Naive B cell (primary cell): ENCODE results near the gene MPP4. TPM values are rescaled to one million over a fixed set of nuclear protein-coding genes. Genes with fewer than 3 reads are reported as not detected.

Experiments used
- ATAC-seq, 2 donors: fragments of 150-1000 bp; cut with Tn5 transposase; 2 replicates each; pipeline ENCODE4 v1.10.0; 2021; ENCODE audit warnings: low read depth in 2 of 2, mild to moderate bottlenecking in 2 of 2, moderate library complexity in 2 of 2
- DNase-seq: peaks from one replicate; pipeline ENCODE4 v3.0.0; 2022
- H3K27ac Mint-ChIP-seq, 6 donors: one replicate each; pipeline ENCODE4 v1.8.0; 2020 to 2022; ENCODE audit warnings: mild to moderate bottlenecking in 6 of 6, mixed read lengths in 6 of 6, moderate library complexity in 5 of 6, inconsistent platforms in 2 of 6
- H3K27me3 Mint-ChIP-seq, 3 donors: one replicate each; pipeline ENCODE4 v1.8.0; 2021 to 2022; ENCODE audit warnings: mixed read lengths in 3 of 3, mild to moderate bottlenecking in 1 of 3
- H3K36me3 Mint-ChIP-seq, 2 donors: one replicate each; pipeline ENCODE4 v1.8.0; 2020 to 2022; ENCODE audit warnings: mixed read lengths in 2 of 2, inconsistent platforms in 1 of 2, mild to moderate bottlenecking in 1 of 2
- H3K4me1 Mint-ChIP-seq, 3 donors: one replicate each; pipeline ENCODE4 v1.8.0; 2020 to 2022; ENCODE audit warnings: mixed read lengths in 3 of 3, inconsistent platforms in 1 of 3, mild to moderate bottlenecking in 1 of 3, moderate library complexity in 1 of 3
- H3K4me3 Mint-ChIP-seq, 8 donors: one replicate each; pipeline ENCODE4 v1.8.0; 2020 to 2022; ENCODE audit warnings: mild to moderate bottlenecking in 8 of 8, mixed read lengths in 8 of 8, moderate library complexity in 8 of 8, inconsistent platforms in 2 of 8
- H3K9me3 Mint-ChIP-seq, 7 donors: one replicate each; pipeline ENCODE4 v1.8.0; 2020 to 2022; ENCODE audit warnings: mixed read lengths in 7 of 7, mild to moderate bottlenecking in 5 of 7, inconsistent platforms in 2 of 7, moderate library complexity in 1 of 7
- polyA plus RNA-seq, 6 donors: library from polyadenylated mRNA; unstranded; fragments of 300-500 nt; fragmentation: Illumina TruSeq; gene quantifications; one replicate each; pipeline ENCODE4 v1.2.3, GENCODE V29; 2021; ENCODE audit warnings: low read depth in 6 of 6

MPP4 gene
- polyA plus RNA-seq, 6 donors from 2014 or later, result not detected

DNA sequence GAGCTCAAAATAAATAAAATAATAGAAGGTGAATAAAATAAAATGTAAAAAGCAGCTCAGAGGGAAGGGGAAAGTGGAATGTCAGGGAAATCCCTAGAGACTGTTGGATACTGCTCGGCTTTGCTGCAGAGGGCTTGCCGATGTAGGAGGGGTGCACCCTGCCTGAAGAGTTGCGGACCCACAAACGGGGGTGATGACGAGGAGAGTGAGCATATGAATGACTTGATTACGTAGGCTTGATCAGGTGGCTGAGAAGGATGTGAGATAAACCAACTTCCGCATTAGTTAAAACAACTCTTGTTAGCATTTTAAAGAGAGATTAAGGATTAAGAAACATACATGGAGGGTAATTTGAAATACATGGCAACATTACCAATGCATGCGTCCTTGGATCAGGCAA, 34.1 kb downstream of the MPP4 start:
- Mint-ChIP-seq H3K27ac (no peak overlapping the region), H3K9me3 (no peaks in the 10 kb centered on the region), H3K4me3 (no peak overlapping the region), H3K27me3 (peaks cover 7 to 14% (median 8%) of the 10 kb centered on the region in 3 donors), H3K4me1 (no peaks in the 10 kb centered on the region), H3K36me3 (no peaks in the 10 kb centered on the region)
- no peak for ATAC-seq
- DNase-seq, result no peak

DNA sequence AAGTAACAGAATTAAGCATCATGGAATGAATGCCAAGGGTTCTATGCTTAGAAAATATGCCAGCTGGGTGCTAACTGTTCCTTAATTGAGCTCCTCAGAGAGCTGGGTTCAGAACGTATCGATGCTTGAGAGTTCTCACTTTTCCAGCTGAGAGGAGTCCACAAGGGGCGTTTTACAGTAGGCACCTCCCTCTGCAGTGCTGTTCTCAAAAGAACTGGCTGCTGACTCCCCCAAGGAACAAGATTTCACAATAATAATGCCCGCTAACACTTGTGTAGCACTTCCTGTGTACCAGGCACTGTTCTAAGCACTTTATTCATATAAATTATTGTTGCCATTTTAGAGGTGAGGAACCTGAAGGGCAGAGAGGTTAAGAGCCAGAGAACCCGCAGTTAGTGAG, 37.1 kb downstream of the MPP4 start:
- Mint-ChIP-seq H3K27ac (no peak overlapping the region), H3K36me3 (no peaks in the 10 kb centered on the region), H3K4me1 (no peaks in the 10 kb centered on the region), H3K9me3 (no peaks in the 10 kb centered on the region), H3K27me3 (peaks cover 14 to 19% (median 18%) of the 10 kb centered on the region in 3 donors), H3K4me3 (no peak overlapping the region)
- no peak for ATAC-seq
- no peak for DNase-seq

DNA sequence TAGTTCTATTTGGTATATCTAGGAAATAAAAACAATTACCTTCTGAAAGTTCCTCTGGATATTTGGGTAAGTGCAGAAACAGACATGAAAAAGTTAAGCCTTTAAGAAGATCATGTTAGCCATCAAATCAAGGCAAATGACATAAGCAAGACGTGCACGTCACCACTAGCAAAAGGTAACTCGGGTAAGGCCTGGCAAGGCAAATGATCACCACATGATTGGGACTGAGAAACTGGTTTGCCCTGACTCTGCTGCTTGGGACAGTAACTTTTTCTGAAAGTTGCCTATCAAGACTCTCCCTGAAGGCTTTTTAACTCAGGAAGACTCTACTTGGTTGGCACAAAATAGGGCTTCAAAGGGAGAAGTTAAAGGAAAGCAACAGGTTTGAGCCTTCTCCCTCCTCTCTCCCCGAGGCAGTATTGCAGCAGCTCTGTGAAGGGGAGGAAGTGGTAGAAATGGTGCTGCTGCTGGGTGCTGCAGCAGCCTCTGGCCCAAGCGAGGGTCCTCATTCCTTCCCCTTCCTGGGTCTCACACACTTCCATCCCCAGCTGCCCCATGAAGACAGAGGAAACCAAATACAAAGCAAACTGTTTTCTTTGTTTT, 38.0 kb downstream of the MPP4 start:
- no peak for DNase-seq
- H3K36me3 Mint-ChIP-seq, result no peaks in the 10 kb centered on the region
- no peak overlapping the region for H3K27ac Mint-ChIP-seq

DNA sequence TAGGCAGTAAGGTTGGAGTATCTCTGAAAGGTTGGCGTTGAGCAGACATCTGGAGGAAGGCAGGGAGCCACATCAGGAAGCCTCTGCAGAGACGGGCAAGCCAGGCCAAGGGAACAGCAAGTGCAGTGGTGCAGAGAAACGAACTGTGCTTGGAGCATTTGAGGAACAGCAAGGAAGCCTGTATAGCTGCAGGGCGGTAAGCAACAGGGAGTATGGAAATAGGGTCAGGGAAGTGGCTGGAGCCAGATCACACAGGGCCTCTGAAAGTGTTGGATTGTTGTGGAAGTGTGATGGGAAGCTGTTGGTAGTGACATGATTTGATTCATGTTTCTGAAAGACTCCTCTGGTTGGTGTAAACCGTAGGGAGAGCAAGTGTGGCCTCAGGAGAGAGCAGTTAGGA, 41.7 kb downstream of the MPP4 start:
- Mint-ChIP-seq H3K9me3 (no peaks in the 10 kb centered on the region), H3K4me3 (no peak overlapping the region), H3K4me1 (no peaks in the 10 kb centered on the region), H3K27ac (peak overlapping the region in 1 of 6 donors; percentile 32), H3K36me3 (no peaks in the 10 kb centered on the region), H3K27me3 (peaks cover 3 to 44% (median 32%) of the 10 kb centered on the region in 3 donors)
- ATAC-seq, result no peak
- DNase-seq, result no peak

More for the DNA sequence above, 38.0 kb downstream of the MPP4 start:
- H3K27me3 Mint-ChIP-seq, result peaks cover 14 to 24% (median 24%) of the 10 kb centered on the region in 3 donors
- H3K9me3 Mint-ChIP-seq, result no peaks in the 10 kb centered on the region
- H3K4me1 Mint-ChIP-seq, result no peaks in the 10 kb centered on the region
- no peak overlapping the region for H3K4me3 Mint-ChIP-seq
- ATAC-seq, result no peak

DNA sequence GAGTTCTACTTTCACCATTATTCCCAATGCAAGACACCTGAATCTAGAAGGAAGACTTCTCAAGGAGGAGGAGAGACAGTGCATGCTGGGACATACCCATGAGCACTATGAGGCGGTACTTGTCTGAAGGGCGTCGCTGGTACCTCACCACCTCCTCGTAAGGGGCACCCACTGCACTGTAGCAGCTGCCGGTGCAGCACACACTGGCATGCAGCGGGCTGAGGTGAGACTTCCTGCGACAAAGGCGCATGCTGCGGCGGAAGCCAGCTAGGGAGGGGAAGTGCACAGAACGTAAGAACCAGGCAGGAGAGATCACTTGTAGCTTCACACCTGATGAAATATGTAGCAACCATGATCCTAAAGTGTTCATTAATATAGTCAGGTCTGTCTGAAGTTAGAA, 42.3 kb downstream of the MPP4 start:
- no peaks in the 10 kb centered on the region for H3K9me3 Mint-ChIP-seq
- H3K4me3 Mint-ChIP-seq, result no peak overlapping the region
- no peak overlapping the region for H3K27ac Mint-ChIP-seq
- DNase-seq (no peak), ATAC-seq (no peak)
- no peaks in the 10 kb centered on the region for H3K4me1 Mint-ChIP-seq
- H3K36me3 Mint-ChIP-seq, result no peaks in the 10 kb centered on the region
- H3K27me3 Mint-ChIP-seq, result peaks cover 3 to 44% (median 32%) of the 10 kb centered on the region in 3 donors

DNA sequence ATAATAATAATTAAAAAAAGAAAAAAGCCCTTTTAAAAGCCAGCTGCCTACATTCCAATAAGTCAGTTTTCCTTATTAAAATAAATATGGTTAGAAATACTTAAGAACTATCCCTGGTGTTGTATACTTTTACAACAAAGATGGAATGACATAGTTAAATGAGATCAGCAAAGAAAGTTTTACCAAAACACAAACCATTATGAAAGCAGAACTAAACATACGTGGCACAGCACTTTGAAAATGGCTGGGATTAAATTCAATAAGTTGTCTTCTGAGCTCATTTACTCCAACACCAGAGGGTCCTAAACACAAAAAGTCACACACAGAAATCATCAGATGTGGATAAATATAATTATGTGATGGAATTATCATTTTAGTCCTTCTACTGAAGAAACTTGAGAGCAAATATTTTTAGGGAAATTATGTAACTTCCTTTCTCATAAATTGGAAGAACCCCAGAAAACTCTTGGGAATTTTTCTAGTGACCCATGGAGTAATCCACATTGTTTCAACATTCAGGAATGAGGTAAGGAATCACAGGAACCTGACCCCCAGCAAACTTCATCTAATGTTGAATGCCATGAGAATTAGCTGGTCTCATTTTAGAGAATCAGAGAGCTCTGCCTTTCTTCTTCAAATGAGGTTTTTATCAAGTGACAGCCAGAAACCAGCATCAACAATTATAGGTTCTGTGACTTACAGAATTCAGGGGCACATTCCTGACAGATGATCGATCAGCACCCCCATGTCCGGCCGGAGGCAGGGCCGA, 43.6 kb downstream of the MPP4 start:
- no peak for ATAC-seq
- DNase-seq, result no peak
- Mint-ChIP-seq H3K4me1 (no peaks in the 10 kb centered on the region), H3K9me3 (no peaks in the 10 kb centered on the region), H3K4me3 (no peak overlapping the region), H3K36me3 (no peaks in the 10 kb centered on the region), H3K27me3 (peaks cover 7 to 41% (median 32%) of the 10 kb centered on the region in 3 donors), H3K27ac (no peak overlapping the region)

DNA sequence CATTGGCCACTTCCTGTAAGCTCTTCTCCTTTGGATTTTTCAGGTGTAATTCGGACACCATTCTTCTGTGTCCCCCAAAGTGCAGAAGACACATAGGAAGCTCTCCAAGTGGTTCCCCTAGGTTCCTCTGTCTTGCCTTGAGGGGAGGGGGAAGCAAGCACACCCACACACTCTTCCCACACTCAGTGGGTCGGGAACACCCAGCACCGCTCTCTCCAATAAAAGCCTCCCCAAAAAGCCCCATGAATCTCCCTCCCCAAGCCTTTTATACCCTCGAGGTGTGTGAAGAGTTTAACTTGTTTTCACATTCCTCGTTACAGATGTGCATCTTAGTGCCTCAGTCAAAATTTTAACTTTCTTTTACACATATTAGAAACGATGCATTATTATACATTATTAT, 45.2 kb downstream of the MPP4 start:
- no peak for ATAC-seq
- Mint-ChIP-seq H3K4me1 (no peaks in the 10 kb centered on the region), H3K36me3 (no peaks in the 10 kb centered on the region), H3K4me3 (no peak overlapping the region), H3K27me3 (peaks cover 7 to 45% (median 32%) of the 10 kb centered on the region in 3 donors), H3K9me3 (no peaks in the 10 kb centered on the region), H3K27ac (peak overlapping the region in 1 of 6 donors; percentile 1)
- DNase-seq, result no peak

DNA sequence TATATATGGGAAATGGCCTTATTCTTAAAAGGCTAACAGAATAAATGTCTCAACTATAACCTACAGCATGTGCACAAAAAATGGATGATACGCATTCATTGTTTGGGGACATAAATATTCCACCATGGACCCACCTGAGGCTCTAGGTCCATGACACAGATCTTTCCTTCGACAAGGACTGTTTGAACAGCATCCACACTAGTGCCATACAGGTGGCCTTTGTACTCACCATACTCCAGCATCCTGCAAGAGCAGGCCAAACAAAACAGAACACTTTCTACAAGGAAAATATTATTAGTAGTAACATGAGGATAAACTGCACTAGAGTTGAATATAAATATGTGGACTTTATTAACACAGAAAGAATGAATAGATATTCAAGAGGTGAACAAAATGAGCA, 49.0 kb downstream of the MPP4 start:
- Mint-ChIP-seq H3K27ac (no peak overlapping the region), H3K36me3 (no peaks in the 10 kb centered on the region), H3K27me3 (peaks cover 7 to 29% (median 16%) of the 10 kb centered on the region in 3 donors), H3K4me3 (no peak overlapping the region), H3K9me3 (no peaks in the 10 kb centered on the region), H3K4me1 (no peaks in the 10 kb centered on the region)
- DNase-seq, result no peak
- no peak for ATAC-seq

DNA sequence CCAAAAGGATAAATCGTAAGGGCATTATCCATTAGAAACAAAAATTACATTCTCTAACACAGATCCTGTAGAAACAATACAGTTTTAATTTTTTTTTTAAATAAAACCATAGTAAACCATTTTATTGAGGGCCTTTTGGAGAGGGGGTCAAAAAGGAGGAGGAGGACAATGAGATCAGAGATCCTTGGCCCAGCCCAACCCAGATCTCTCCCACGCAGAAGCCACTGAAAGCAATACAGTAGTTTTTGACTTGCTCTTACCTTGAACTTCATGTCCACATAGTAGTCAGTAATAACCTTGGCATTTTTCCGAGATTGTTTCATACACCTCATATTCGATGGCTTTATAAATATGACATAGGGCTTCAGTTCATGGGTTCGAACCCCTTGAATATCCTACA, 51.0 kb downstream of the MPP4 start:
- Mint-ChIP-seq H3K4me3 (no peak overlapping the region), H3K27me3 (peaks cover 3 to 21% (median 11%) of the 10 kb centered on the region in 3 donors), H3K4me1 (peaks cover 2 to 7% (median 4%) of the 10 kb centered on the region in 3 donors), H3K36me3 (no peaks in the 10 kb centered on the region), H3K27ac (no peak overlapping the region), H3K9me3 (no peaks in the 10 kb centered on the region)
- no peak for DNase-seq
- no peak for ATAC-seq

DNA sequence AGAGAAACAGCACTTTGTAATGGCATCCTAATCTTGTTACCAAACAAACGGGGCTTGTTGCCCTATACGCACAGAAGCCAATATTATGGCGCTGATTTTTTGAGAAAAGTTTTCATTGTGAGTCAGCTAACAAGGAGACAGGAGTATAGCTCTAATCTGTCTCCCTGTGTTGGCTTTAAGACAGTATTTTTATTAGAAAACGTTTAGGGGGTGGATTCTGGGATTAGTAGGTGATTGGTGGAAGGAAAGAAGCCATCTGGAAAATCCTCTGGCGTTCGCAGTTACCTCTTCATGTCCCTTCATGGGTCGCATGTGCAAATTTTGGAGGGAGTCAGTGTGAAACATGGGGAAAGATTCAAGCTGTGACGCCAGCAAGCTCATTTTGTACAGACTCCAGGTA, 54.4 kb downstream of the MPP4 start:
- Mint-ChIP-seq H3K27me3 (peaks cover 0 to 8% (median 4%) of the 10 kb centered on the region in 3 donors), H3K36me3 (no peaks in the 10 kb centered on the region), H3K27ac (peak overlapping the region in 1 of 6 donors; percentile 94), H3K4me1 (peaks cover 5 to 10% (median 7%) of the 10 kb centered on the region in 3 donors), H3K9me3 (no peaks in the 10 kb centered on the region), H3K4me3 (peak overlapping the region in 7 of 8 donors; percentile 7 to 95 (median 87))
- ATAC-seq (no peak), DNase-seq (no peak)

DNA sequence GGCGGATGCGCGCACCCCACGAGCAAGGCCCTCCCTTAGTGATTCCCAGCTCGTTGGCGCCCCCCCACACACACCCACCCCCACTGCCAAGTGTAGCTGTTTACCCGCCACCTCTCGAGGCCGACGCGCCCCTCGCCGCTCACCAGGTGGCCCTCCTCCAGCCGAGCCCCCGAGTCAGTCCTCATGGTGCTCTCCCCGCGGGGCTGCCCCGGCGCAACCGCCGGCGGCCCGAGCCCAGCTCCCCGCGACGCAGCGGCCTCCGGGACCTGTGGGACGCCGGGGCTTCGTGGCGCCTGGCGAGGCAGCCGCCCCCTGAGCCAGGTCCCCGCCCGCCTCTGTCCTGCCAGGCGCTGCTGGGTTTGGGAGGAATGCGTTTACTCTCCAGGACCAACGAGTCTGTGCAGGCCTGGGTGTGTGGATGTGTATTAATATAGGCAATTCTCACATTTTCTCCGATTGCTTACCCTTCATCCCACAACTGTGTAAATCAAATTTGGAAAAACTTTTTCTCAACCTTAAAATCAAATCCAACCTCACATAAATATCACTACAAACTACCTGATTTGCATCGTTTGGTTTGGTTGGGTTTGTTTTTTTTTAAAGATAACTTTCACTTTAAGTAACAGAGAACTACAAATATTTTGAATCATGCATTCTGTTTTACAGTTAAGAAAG, 55.1 kb downstream of the MPP4 start, which contains the start of gene TMEM237:
TSS of gene TMEM237 (minus strand) at position 288 of the 675 bp plus-strand sequence. CDS start at position 185, 103 bp downstream.
- peak; percentile 52 to 65 for ATAC-seq
- Mint-ChIP-seq H3K27ac (peak within 1 kb of the TSS; percentile 94 to 99 (median 98)), H3K4me3 (peak within 1 kb of the TSS; percentile 87 to 99 (median 96)), H3K36me3 (no peaks in the 10 kb centered on the region), H3K27me3 (peaks cover 0 to 5% (median 4%) of the 10 kb centered on the region in 3 donors), H3K4me1 (peaks cover 5 to 10% (median 7%) of the 10 kb centered on the region in 3 donors), H3K9me3 (no peaks in the 10 kb centered on the region)
- peak; percentile 60 for DNase-seq

DNA sequence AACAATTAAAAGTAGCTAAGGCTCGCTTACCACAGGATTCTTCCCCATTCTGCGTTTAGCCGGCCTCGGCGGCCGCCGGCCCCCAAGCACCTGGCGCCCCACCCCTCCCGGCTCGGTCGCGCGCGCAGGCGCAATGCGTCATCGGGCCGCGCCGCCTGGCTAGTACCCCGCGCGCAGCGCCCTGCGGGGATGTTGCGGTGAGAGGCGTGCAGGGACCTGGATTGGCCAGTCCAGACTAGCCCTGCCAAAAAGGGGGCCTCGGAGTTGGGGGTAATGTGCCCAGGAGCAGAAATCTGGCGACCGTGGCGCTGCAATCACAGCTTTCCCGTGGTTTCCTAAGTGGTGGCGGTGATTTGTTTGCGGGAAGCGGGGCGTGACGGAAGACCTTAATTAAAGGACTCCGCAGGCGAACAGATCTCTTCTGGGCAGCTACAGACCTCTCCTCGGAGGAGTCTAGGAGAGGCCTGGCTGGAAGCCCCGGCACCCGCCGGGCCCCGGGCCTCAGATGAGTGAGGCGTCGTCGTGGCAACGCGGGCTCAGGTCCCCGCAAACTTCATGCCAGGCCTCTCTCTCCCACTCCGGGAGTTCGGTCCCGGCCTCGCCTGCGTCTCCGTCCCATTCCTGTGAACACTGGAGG, 55.7 kb downstream of the MPP4 start:
- peak overlapping the region; percentile 87 to 99 (median 96) for H3K4me3 Mint-ChIP-seq
- peak overlapping the region; percentile 94 to 99 (median 98) for H3K27ac Mint-ChIP-seq
- no peaks in the 10 kb centered on the region for H3K36me3 Mint-ChIP-seq
- H3K27me3 Mint-ChIP-seq, result peaks cover 0 to 5% (median 4%) of the 10 kb centered on the region in 3 donors
- peak; percentile 90 for DNase-seq
- no peaks in the 10 kb centered on the region for H3K9me3 Mint-ChIP-seq
- peak; percentile 84 to 86 for ATAC-seq
- peaks cover 5 to 10% (median 7%) of the 10 kb centered on the region in 3 donors for H3K4me1 Mint-ChIP-seq

DNA sequence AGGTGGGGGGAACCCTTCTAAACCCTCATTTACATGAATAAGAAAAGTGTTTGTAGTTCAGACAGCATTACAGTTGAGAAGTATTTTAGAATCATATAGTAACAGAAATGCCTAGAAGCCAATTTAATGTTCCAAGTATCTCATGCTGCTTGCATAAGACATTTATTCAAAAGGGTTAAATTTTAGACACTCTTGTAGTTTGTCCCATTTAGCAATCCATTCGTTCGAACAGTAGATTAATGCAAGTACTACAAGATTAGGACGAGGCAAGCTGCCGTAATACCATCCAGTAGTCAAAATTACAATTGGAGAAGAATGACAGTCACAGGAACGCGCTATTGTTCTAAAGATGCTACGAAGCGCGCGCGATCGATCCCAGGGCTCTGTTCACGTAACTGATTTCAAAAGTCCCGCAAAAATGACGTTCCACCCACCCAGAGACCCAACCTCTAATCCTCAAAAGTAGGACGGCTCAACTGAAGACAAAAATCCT, 56.3 kb downstream of the MPP4 start:
- ATAC-seq, result peak; percentile 34 to 47
- Mint-ChIP-seq H3K4me1 (peaks cover 5 to 10% (median 7%) of the 10 kb centered on the region in 3 donors), H3K27me3 (peaks cover 0 to 5% (median 4%) of the 10 kb centered on the region in 3 donors), H3K9me3 (no peaks in the 10 kb centered on the region), H3K27ac (peak overlapping the region; percentile 94 to 99 (median 98)), H3K36me3 (no peaks in the 10 kb centered on the region), H3K4me3 (peak overlapping the region; percentile 87 to 99 (median 96))
- no peak for DNase-seq
